K562 (cell line): ENCODE results near the gene PPL. TPM values are rescaled to one million over a fixed set of nuclear protein-coding genes. Genes with fewer than 3 reads are reported as not detected.

Experiments used
- ATAC-seq: fragments of 200-7000 bp; cut with Tn5 transposase; 3 replicates; pipeline ENCODE4 v1.9.1; 2020; ENCODE audit warnings: moderate library complexity
- BruUV-seq: library from RNA; stranded (reverse); fragments of 400-500 nt; replicated peaks from 2 replicates; lab custom pipeline; 2021; lab: Mats Ljungman, UMichigan
- CTCF ChIA-PET: fragments of 300-600 bp; formaldehyde crosslinking; extraction: SDS; loops from one replicate; lab custom pipeline; 2021; ENCODE audit warnings: low intra/inter-chr PET ratio; lab: Yijun Ruan, JAX
- POLR2A ChIA-PET: fragments of 300-600, 350-650 bp; sonication (Branson Sonifier 250); formaldehyde crosslinking; extraction: SDS; loops from one replicate; lab custom pipeline; 2021; ENCODE audit warnings: antibody characterized with exemption, inconsistent platforms; lab: Yijun Ruan, JAX
- DNase-seq, 4 experiments: peaks; one replicate each; pipeline versions ENCODE4 v3.0.0 to v3.0.0-alpha.2; 2011 to 2018; ENCODE audit warnings: low spot score in 3 of 4, mixed read lengths in 3 of 4; ENCODE audit errors: extremely low read depth in 1 of 4
- FAIRE-seq: peaks from 2 replicates; lab custom pipeline; 2011; peaks lifted over from hg19 to GRCh38; lab: Jason Lieb, UNC
- H2AFZ ChIP-seq: 2 replicates; pipeline ENCODE4 v1.6.0; 2011; ENCODE audit warnings: low read depth, low read length, control low read depth, inconsistent platforms
- H3K27ac ChIP-seq: fragments of 200-600 bp; 3 replicates; pipeline ENCODE4 v1.8.0; 2011; ENCODE audit warnings: low read depth, mild to moderate bottlenecking, control low read depth, inconsistent platforms, low read length, moderate library complexity, mixed read lengths; ENCODE audit errors: extremely low read depth
- H3K27me3 ChIP-seq, 2 experiments: fragments of 300-600 bp in 1 of 2; 2 replicates in 1 of 2; 3 replicates in 1 of 2; pipeline versions ENCODE4 v1.6.0 to v1.8.0; 2011; ENCODE audit warnings: inconsistent platforms in 2 of 2, low read length in 2 of 2, mild to moderate bottlenecking in 1 of 2, mixed read lengths in 1 of 2, moderate library complexity in 1 of 2; ENCODE audit not compliant: control insufficient read depth in 2 of 2, insufficient read depth in 2 of 2
- H3K36me3 ChIP-seq: fragments of 300-600 bp; 3 replicates; pipeline ENCODE4 v1.8.0; 2011; ENCODE audit warnings: mild to moderate bottlenecking, low read length, inconsistent platforms; ENCODE audit not compliant: control insufficient read depth, insufficient read depth
- H3K4me1 ChIP-seq, 2 experiments: fragments of 200-600 bp in 1 of 2; replicated peaks in 1 of 2; 2 replicates in 1 of 2; 3 replicates in 1 of 2; pipeline versions ENCODE4 v1.5.1 to v1.8.0; 2011; ENCODE audit warnings: inconsistent platforms in 2 of 2, low read length in 2 of 2, mild to moderate bottlenecking in 1 of 2, mixed read lengths in 1 of 2, moderate library complexity in 1 of 2; ENCODE audit not compliant: control insufficient read depth in 2 of 2, insufficient read depth in 2 of 2
- H3K4me2 ChIP-seq: 2 replicates; pipeline ENCODE4 v1.6.1; 2011; ENCODE audit warnings: low read length, control low read depth, inconsistent platforms, mixed read lengths; ENCODE audit not compliant: insufficient read depth
- H3K4me3 ChIP-seq: fragments of 200-600 bp; sonication (generic), shearing (Covaris generic); 2 replicates; pipeline ENCODE4 v1.5.1; 2016; ENCODE audit warnings: control low read depth, inconsistent platforms
- H3K79me2 ChIP-seq: fragments of 200-600 bp; 3 replicates; pipeline ENCODE4 v1.8.0; 2011; ENCODE audit warnings: low read length, inconsistent platforms; ENCODE audit not compliant: control insufficient read depth, insufficient read depth
- H3K9ac ChIP-seq, 2 experiments: 2 replicates each; pipeline versions ENCODE4 v1.6.0 to v1.6.1; 2011; ENCODE audit warnings: low read depth in 2 of 2, low read length in 2 of 2, control low read depth in 1 of 2, inconsistent platforms in 1 of 2, mild to moderate bottlenecking in 1 of 2, mixed read lengths in 1 of 2; ENCODE audit not compliant: insufficient read depth in 1 of 2
- H3K9me1 ChIP-seq: one replicate; pipeline ENCODE4 v1.6.0; 2011; ENCODE audit warnings: inconsistent platforms, mild to moderate bottlenecking, low read length, moderate library complexity; ENCODE audit not compliant: control insufficient read depth, insufficient read depth
- H3K9me3 ChIP-seq: replicated peaks from 2 replicates; pipeline ENCODE4 v1.5.1; 2011; ENCODE audit warnings: low read depth, low read length, inconsistent platforms; ENCODE audit not compliant: control insufficient read depth, insufficient read depth
- H4K20me1 ChIP-seq: replicated peaks from 2 replicates; pipeline ENCODE4 v1.6.1; 2011; ENCODE audit warnings: low read length, inconsistent platforms, mixed read lengths; ENCODE audit not compliant: control insufficient read depth, insufficient read depth
- DMBX1 ChIP-seq: fragments of 250-450 bp; sonication (Bioruptor Pico); IDR thresholded peaks from 2 replicates; pipeline ENCODE4 v1.8.0; 2022; ENCODE audit warnings: inconsistent platforms, mild to moderate bottlenecking, moderate library complexity, borderline replicate concordance
- ETS2 ChIP-seq: IDR thresholded peaks from 2 replicates; pipeline ENCODE4 v1.6.1; 2016; ENCODE audit warnings: borderline replicate concordance, missing genetic modification characterization, mild to moderate bottlenecking, moderate library complexity, missing compliant biosample characterization; ENCODE audit not compliant: poor library complexity, severe bottlenecking
- ETV5 ChIP-seq: sonication (generic); formaldehyde crosslinking; IDR thresholded peaks from 2 replicates; pipeline ENCODE4 v1.4.0; 2020; ENCODE audit warnings: low read depth, mild to moderate bottlenecking, missing genetic modification reagents
- MEF2D ChIP-seq: conservative IDR thresholded peaks from 2 replicates; pipeline ENCODE4 v1.6.1; 2016; ENCODE audit warnings: low read depth, missing genetic modification characterization, missing compliant biosample characterization
- POLR2G ChIP-seq: fragments of 200-400 bp; formaldehyde crosslinking; IDR thresholded peaks from 2 replicates; pipeline ENCODE4 v1.6.1; 2017; ENCODE audit warnings: low read depth, mild to moderate bottlenecking, antibody characterized with exemption, low read length, moderate library complexity
- PPARD ChIP-seq: fragments of 250-450 bp; sonication (Bioruptor Pico); IDR thresholded peaks from 2 replicates; pipeline ENCODE4 v1.8.0; 2022; ENCODE audit warnings: inconsistent platforms, mild to moderate bottlenecking, moderate library complexity
- SMAD4 ChIP-seq: fragments of 250-450 bp; sonication (Bioruptor Pico); conservative IDR thresholded peaks from 2 replicates; pipeline ENCODE4 v1.8.0; 2021; ENCODE audit warnings: inconsistent platforms, mild to moderate bottlenecking, moderate library complexity
- WGBS: fragments of 100-300 bp; shearing (Covaris generic); methylation state at CpG from one replicate; pipeline ENCODE4 v1.1.6; 2016; ENCODE audit warnings: low coverage, mixed read lengths; ENCODE audit not compliant: insufficient coverage; ENCODE audit errors: missing lambda C conversion rate; 5-methylcytosine and 5-hydroxymethylcytosine counted together
- in situ Hi-C: fragments of 300-500 bp; cut with MboI; formaldehyde crosslinking; loops from 4 replicates; pipeline ENCODE4 v1.15.0; 2018; ENCODE audit warnings: inconsistent platforms, mixed read lengths
- intact Hi-C: fragments of 100-400 bp; cut with micrococcal nuclease; formaldehyde crosslinking; loops from 2 replicates; pipeline ENCODE4 v1.14.2; 2022
- polyA plus RNA-seq, 8 experiments: library from polyadenylated mRNA; depleted of rRNA in 4 of 8; stranded (reverse) in 5 of 8; unstranded in 3 of 8; fragments of >200 nt; fragmentation: Nextera tagmentation in 2 of 8; fragmentation: Illumina TruSeq in 1 of 8; extraction: Ambion mirVana in 2 of 8; extraction: Trizol in 1 of 8; gene quantifications; 2 replicates each; pipeline versions ENCODE4 v1.2.1 to v1.2.3, GENCODE V29; 2011 to 2014; ENCODE audit warnings: inconsistent platforms in 1 of 8, missing spikeins in 1 of 8
- total RNA-seq, 7 experiments: library from RNA; depleted of rRNA in 6 of 7; stranded (reverse); fragments of >200 nt in 6 of 7; fragmentation: Illumina TruSeq in 2 of 7; extraction: Trizol in 2 of 7; gene quantifications; 2 replicates each; pipeline versions ENCODE4 v1.2.1 to v1.2.3, GENCODE V29; 2011 to 2021; ENCODE audit warnings: low replicate concordance in 1 of 7

Gene PPL
- total and polyA plus RNA-seq, 9 of the 15 experiments (the other 6 are each of a cell fraction or from before 2014, with no cell fraction given): 0.01 to 0.15 (median 0.07) TPM; not detected in 3

DNA sequence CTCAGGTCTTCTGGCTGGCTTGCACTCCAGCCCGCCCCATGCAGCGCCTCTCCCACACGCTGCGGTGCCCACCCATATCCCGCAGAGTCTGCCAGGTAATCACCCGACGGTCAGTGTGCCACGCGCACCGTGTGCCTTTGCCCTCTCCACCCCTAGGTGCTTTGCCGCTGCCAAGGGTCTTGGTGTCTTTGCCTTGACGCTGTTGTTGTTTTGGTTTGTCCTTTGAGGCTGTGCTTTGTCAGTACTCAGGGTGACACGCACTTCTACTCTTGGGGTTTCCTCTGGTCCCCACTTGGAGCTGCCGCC lies 59.6 kb downstream of the PPL start:
- Histone ChIP-seq H4K20me1 (no peaks in the 10 kb centered on the region), H3K36me3 (peaks cover 93% of the 10 kb centered on the region), H3K27me3 (no peaks in the 10 kb centered on the region), H3K4me2 (no peak overlapping the region), H3K9me3 (no peaks in the 10 kb centered on the region), H3K9me1 (no peaks in the 10 kb centered on the region), H3K27ac (no peak overlapping the region), H3K4me3 (no peak overlapping the region), H3K79me2 (no peaks in the 10 kb centered on the region), H2AFZ (no peak overlapping the region), H3K9ac (no peak overlapping the region), H3K4me1 (peaks cover 1 to 4% of the 10 kb centered on the region in 2 experiments; a peak in 1 of 5 replicates)
- no peak for DNase-seq
- CTCF ChIA-PET: no interaction called here
- no peak for FAIRE-seq
- no peak for TF ChIP-seq PPARD (CRISPR knock-in tag)
- TF ChIP-seq MEF2D (tag): no peak
- peak; percentile 40; the same call in 1 of the 2 replicates for TF ChIP-seq POLR2G
- TF ChIP-seq DMBX1 (CRISPR knock-in tag): no peak
- TF ChIP-seq SMAD4 (CRISPR knock-in tag): no peak
- no peak for TF ChIP-seq ETS2 (tag)
- no peak for TF ChIP-seq ETV5 (CRISPR knock-in tag)
- POLR2A ChIA-PET: interaction anchor here (0.7 to 1.3 kb wide), 3 partner anchors 8 to 18 kb away, joined by 3 to 6 read pairs (median 5); no protein-coding TSS in a partner anchor
- WGBS: 97% methylated on average over 14 of the region's 14 CpGs
- BruUV-seq: no TSS peak
- in situ Hi-C loops (no loop called here), intact Hi-C loops (no loop called here)
- ATAC-seq: no peak
